PC-3 (cell line): ENCODE data around the gene ADAMTS16. TPM values are rescaled to one million over a fixed set of nuclear protein-coding genes. Genes with fewer than 3 reads are reported as not detected.

ENCODE experiments used
- ATAC-seq: fragments of 200-7000 bp; cut with Tn5 transposase; 2 replicates; pipeline ENCODE4 v1.9.1; 2020; ENCODE audit warnings: mild to moderate bottlenecking, moderate library complexity
- BruUV-seq: library from RNA; stranded (reverse); fragments of 400-500 nt; replicated peaks from 2 replicates; lab custom pipeline; 2021; lab: Mats Ljungman, UMichigan
- CTCF ChIA-PET: fragments of 300-600 bp; sonication (Branson Sonifier 250); formaldehyde crosslinking; loops from one replicate; lab custom pipeline; 2022; ENCODE audit warnings: antibody characterized with exemption; lab: Charles Lee
- POLR2A ChIA-PET: fragments of 300-600 bp; sonication (Branson Sonifier 250); formaldehyde crosslinking; loops from one replicate; lab custom pipeline; 2022; ENCODE audit warnings: antibody characterized with exemption; ENCODE audit not compliant: unreplicated experiment; lab: Charles Lee
- DNase-seq: peaks from one replicate; pipeline ENCODE4 v3.0.0-alpha.2; 2015
- H2AFZ ChIP-seq: fragments of 300-600 bp; sonication (generic); 2 replicates; pipeline ENCODE4 v1.6.0; 2016; ENCODE audit warnings: antibody characterized with exemption, low read length
- H3F3A ChIP-seq: fragments of 300-600 bp; sonication (generic); one replicate; pipeline ENCODE4 v1.6.0; 2017; ENCODE audit warnings: antibody characterized with exemption, low read length, control low read depth, mild to moderate bottlenecking; ENCODE audit not compliant: unreplicated experiment
- H3K27ac ChIP-seq: fragments of 300-600 bp; sonication (generic); 2 replicates; pipeline ENCODE4 v1.5.1; 2016; ENCODE audit warnings: mild to moderate bottlenecking, low read length
- H3K27me3 ChIP-seq: fragments of 300-600 bp; sonication (generic); 2 replicates; pipeline ENCODE4 v1.6.1; 2016; ENCODE audit warnings: low read length, mixed read lengths
- H3K36me3 ChIP-seq: fragments of 300-600 bp; sonication (generic); 2 replicates; pipeline ENCODE4 v1.6.1; 2016; ENCODE audit warnings: low read depth, mixed run types, low read length, mixed read lengths
- H3K4me1 ChIP-seq: fragments of 300-600 bp; sonication (generic); 2 replicates; pipeline ENCODE4 v1.5.1; 2016; ENCODE audit warnings: low read length; ENCODE audit not compliant: insufficient read depth
- H3K4me2 ChIP-seq: fragments of 300-600 bp; sonication (generic); 2 replicates; pipeline ENCODE4 v1.6.0; 2016; ENCODE audit warnings: low read length
- H3K4me3 ChIP-seq: fragments of 300-600 bp; sonication (generic); 2 replicates; pipeline ENCODE4 v1.5.1; 2016; ENCODE audit warnings: mild to moderate bottlenecking, low read length, mixed read lengths
- H3K79me2 ChIP-seq: fragments of 300-600 bp; sonication (generic); 2 replicates; pipeline ENCODE4 v1.6.1; 2017; ENCODE audit warnings: low read length, mixed read lengths
- H3K9ac ChIP-seq: fragments of 300-600 bp; sonication (generic); 2 replicates; pipeline ENCODE4 v1.6.0; 2016; ENCODE audit warnings: mild to moderate bottlenecking, low read length
- H3K9me2 ChIP-seq: fragments of 300-600 bp; sonication (generic); replicated peaks from 2 replicates; pipeline ENCODE4 v1.6.1; 2016; ENCODE audit warnings: mixed run types, low read length, mixed read lengths
- H3K9me3 ChIP-seq: fragments of 300-600 bp; sonication (generic); 2 replicates; pipeline ENCODE4 v1.6.1; 2016; ENCODE audit warnings: low read length, mixed read lengths
- H4K20me1 ChIP-seq: fragments of 300-600 bp; sonication (generic); 2 replicates; pipeline ENCODE4 v1.6.1; 2016; ENCODE audit warnings: low read length, mixed read lengths
- CTCF ChIP-seq: fragments of 300-600 bp; sonication (generic); conservative IDR thresholded peaks from 2 replicates; pipeline ENCODE4 v1.5.1; 2017; ENCODE audit warnings: antibody characterized with exemption, low read depth, mild to moderate bottlenecking, low read length
- EZH2 ChIP-seq: fragments of 300-600 bp; sonication (generic); IDR thresholded peaks from one replicate; pipeline ENCODE4 v1.6.1; 2017; ENCODE audit warnings: antibody characterized with exemption, mild to moderate bottlenecking, low read length; ENCODE audit not compliant: unreplicated experiment
- EZH2phosphoT487 ChIP-seq: fragments of 300-600 bp; sonication (generic); IDR thresholded peaks from 2 replicates; pipeline ENCODE4 v1.6.1; 2018; ENCODE audit warnings: mild to moderate bottlenecking, antibody characterized with exemption, low read length, borderline replicate concordance
- intact Hi-C: fragments of 100-400 bp; cut with micrococcal nuclease; formaldehyde crosslinking; loops from 2 replicates; pipeline ENCODE4 v1.9.0; 2023
- total RNA-seq: library from RNA; depleted of rRNA; stranded (reverse); fragments of >200 nt; gene quantifications from 2 replicates; pipeline ENCODE4 v1.2.3, GENCODE V29; 2014

ADAMTS16 gene
- total RNA-seq, 1 experiment from 2014 or later, result 1.7 TPM

- Histone ChIP-seq H3K27ac (no peak overlapping the region), H4K20me1 (no peaks in the 10 kb centered on the region), H3K9me3 (no peaks in the 10 kb centered on the region), H3K9me2 (no peaks in the 10 kb centered on the region), H3K27me3 (no peaks in the 10 kb centered on the region), H3K36me3 (no peaks in the 10 kb centered on the region), H3F3A (no peaks in the 10 kb centered on the region), H3K4me3 (no peak overlapping the region), H3K9ac (no peak overlapping the region), H3K79me2 (no peaks in the 10 kb centered on the region), H3K4me1 (peaks cover 8% of the 10 kb centered on the region; the same call in 1 of the 2 replicates), H2AFZ (no peak overlapping the region), H3K4me2 (no peak overlapping the region)
- no peak for ATAC-seq
- CTCF ChIA-PET, result no interaction called here
- POLR2A ChIA-PET, result no interaction called here
- DNase-seq, result no peak
- no peak for TF ChIP-seq EZH2
- TF ChIP-seq EZH2phosphoT487, result no peak
- no peak for TF ChIP-seq CTCF
- no TSS peak for BruUV-seq
- intact Hi-C loops, result no loop called here
These were observed 175.2 kb downstream of the ADAMTS16 start for GRCh38 chr5:5315068-5315980.

- Histone ChIP-seq H3K79me2 (no peaks in the 10 kb centered on the region), H3K9ac (no peak overlapping the region), H2AFZ (no peak overlapping the region), H3K4me3 (no peak overlapping the region), H3K4me2 (no peak overlapping the region), H4K20me1 (no peaks in the 10 kb centered on the region), H3K9me2 (no peaks in the 10 kb centered on the region), H3K4me1 (peaks cover 8% of the 10 kb centered on the region; the same call in 1 of the 2 replicates), H3K27ac (no peak overlapping the region), H3K27me3 (no peaks in the 10 kb centered on the region), H3K9me3 (no peaks in the 10 kb centered on the region), H3K36me3 (no peaks in the 10 kb centered on the region), H3F3A (no peaks in the 10 kb centered on the region)
- ATAC-seq (no peak), DNase-seq (no peak)
- CTCF ChIA-PET, result no interaction called here
- intact Hi-C loops, result no loop called here
- TF ChIP-seq CTCF, result no peak
- TF ChIP-seq EZH2, result no peak
- TF ChIP-seq EZH2phosphoT487, result no peak
- POLR2A ChIA-PET, result no interaction called here
- no TSS peak for BruUV-seq
These were observed 176.2 kb downstream of the ADAMTS16 start for GRCh38 chr5:5316334-5316733.

- Histone ChIP-seq H3K79me2 (no peaks in the 10 kb centered on the region), H3K36me3 (no peaks in the 10 kb centered on the region), H3K9me3 (no peaks in the 10 kb centered on the region), H3K4me1 (peaks cover 4% of the 10 kb centered on the region; the same call in 1 of the 2 replicates), H3K4me3 (no peak overlapping the region), H2AFZ (no peak overlapping the region), H3K27ac (no peak overlapping the region), H4K20me1 (no peaks in the 10 kb centered on the region), H3K27me3 (no peaks in the 10 kb centered on the region), H3K4me2 (no peak overlapping the region), H3K9ac (no peak overlapping the region), H3K9me2 (no peaks in the 10 kb centered on the region), H3F3A (no peaks in the 10 kb centered on the region)
- intact Hi-C loops, result no loop called here
- DNase-seq, result no peak
- CTCF ChIA-PET, result no interaction called here
- TF ChIP-seq CTCF (no peak), EZH2phosphoT487 (no peak), EZH2 (no peak)
- POLR2A ChIA-PET, result no interaction called here
- no peak for ATAC-seq
- no TSS peak for BruUV-seq
These were observed 177.8 kb downstream of the ADAMTS16 start for GRCh38 chr5:5317976-5318375.
